Stomach smooth muscle (tissue), 2 donors: Measurements from ENCODE around the gene BATF.

Experiments used
- H3K27ac ChIP-seq: one replicate; pipeline ENCODE4 v1.7.0; 2013; ENCODE audit warnings: mild to moderate bottlenecking, low read length, inconsistent platforms
- H3K27me3 ChIP-seq, 2 donors: one replicate each; pipeline ENCODE4 v1.7.0; 2013; ENCODE audit warnings: low read length in 2 of 2; ENCODE audit not compliant: insufficient read depth in 2 of 2, control insufficient read depth in 1 of 2
- H3K36me3 ChIP-seq, 2 donors: one replicate each; pipeline ENCODE4 v1.7.0; 2013; ENCODE audit warnings: low read length in 2 of 2; ENCODE audit not compliant: control insufficient read depth in 2 of 2, insufficient read depth in 2 of 2
- H3K4me1 ChIP-seq: one replicate; pipeline ENCODE4 v1.7.0; 2013; ENCODE audit warnings: low read length; ENCODE audit not compliant: control insufficient read depth, insufficient read depth
- H3K4me3 ChIP-seq, 2 donors: one replicate each; pipeline ENCODE4 v1.7.0; 2013; ENCODE audit warnings: low read length in 2 of 2
- H3K9ac ChIP-seq, 2 donors: one replicate each; pipeline ENCODE4 v1.7.0; 2013; ENCODE audit warnings: low read length in 2 of 2, mild to moderate bottlenecking in 1 of 2
- H3K9me3 ChIP-seq, 2 donors: one replicate each; pipeline ENCODE4 v1.7.0; 2013; ENCODE audit warnings: low read length in 2 of 2; ENCODE audit not compliant: control insufficient read depth in 2 of 2
- donor health status: healthy.
- donor health status: Pancreatic carcinoma.

Gene BATF

GRCh38 chr14:75533791-75534555 is 11.7 kb downstream of the BATF start:
- no peaks in the 10 kb centered on the region for H3K27me3 ChIP-seq
- no peaks in the 10 kb centered on the region for H3K9me3 ChIP-seq
- H3K4me3 ChIP-seq, result no peak overlapping the region
- no peak overlapping the region for H3K9ac ChIP-seq
- no peaks in the 10 kb centered on the region for H3K4me1 ChIP-seq
- no peaks in the 10 kb centered on the region for H3K36me3 ChIP-seq
- H3K27ac ChIP-seq, result no peak overlapping the region

DNA sequence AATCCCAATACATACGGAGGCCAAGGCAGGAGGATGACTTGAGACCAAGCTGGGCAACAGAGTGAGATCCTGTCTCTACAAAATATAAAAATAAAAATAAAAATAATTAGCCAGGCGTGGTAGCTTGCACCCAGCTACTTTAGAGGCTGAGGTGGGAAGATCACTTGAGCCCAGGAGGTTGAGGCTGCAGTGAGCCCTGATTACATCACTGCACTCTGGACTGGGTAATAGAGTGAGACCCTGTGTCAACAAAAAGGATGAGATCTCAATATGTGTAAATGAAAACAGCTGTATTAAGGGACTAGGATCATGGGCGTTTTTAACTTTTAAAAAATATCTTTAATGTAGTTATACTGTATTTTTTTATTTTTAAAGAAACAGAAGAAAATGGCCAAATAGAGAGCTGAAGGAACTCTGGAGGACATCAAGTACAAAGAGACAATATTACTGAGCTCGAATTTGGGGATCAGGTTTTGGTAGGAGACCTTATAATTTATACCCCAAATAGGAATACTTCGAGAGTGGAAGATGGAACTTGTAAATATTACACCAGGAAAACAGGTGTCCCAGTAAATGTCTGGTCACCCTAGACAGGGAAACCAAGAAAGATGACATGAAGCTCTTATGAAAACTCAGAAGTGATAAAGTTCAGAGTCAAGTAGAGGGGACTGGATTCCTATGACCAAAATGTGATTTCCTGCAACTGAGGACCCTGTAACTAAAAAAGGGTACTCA is 13.1 kb downstream of the BATF start:
- Histone ChIP-seq H3K4me3 (no peak overlapping the region), H3K9me3 (no peaks in the 10 kb centered on the region), H3K27me3 (no peaks in the 10 kb centered on the region), H3K36me3 (no peaks in the 10 kb centered on the region), H3K9ac (no peak overlapping the region), H3K4me1 (no peaks in the 10 kb centered on the region), H3K27ac (no peak overlapping the region)

GRCh38 chr14:75537071-75537470 is 14.8 kb downstream of the BATF start:
- no peaks in the 10 kb centered on the region for H3K36me3 ChIP-seq
- no peak overlapping the region for H3K27ac ChIP-seq
- no peaks in the 10 kb centered on the region for H3K27me3 ChIP-seq
- no peaks in the 10 kb centered on the region for H3K9me3 ChIP-seq
- H3K9ac ChIP-seq, result no peak overlapping the region
- no peak overlapping the region for H3K4me3 ChIP-seq
- no peaks in the 10 kb centered on the region for H3K4me1 ChIP-seq

- H3K4me1 ChIP-seq, result peaks cover 2% of the 10 kb centered on the region
- H3K27ac ChIP-seq, result no peak overlapping the region
- no peaks in the 10 kb centered on the region for H3K27me3 ChIP-seq
- no peaks in the 10 kb centered on the region for H3K9me3 ChIP-seq
- no peaks in the 10 kb centered on the region for H3K36me3 ChIP-seq
- H3K9ac ChIP-seq, result no peak overlapping the region
- H3K4me3 ChIP-seq, result no peak overlapping the region
Observed at GRCh38 chr14:75539162-75539560, 16.9 kb downstream of the BATF start.

- H3K4me3 ChIP-seq, result no peak overlapping the region
- H3K36me3 ChIP-seq, result no peaks in the 10 kb centered on the region
- H3K4me1 ChIP-seq, result peaks cover 2% of the 10 kb centered on the region
- no peak overlapping the region for H3K9ac ChIP-seq
- H3K27ac ChIP-seq, result no peak overlapping the region
- H3K9me3 ChIP-seq, result no peaks in the 10 kb centered on the region
- H3K27me3 ChIP-seq, result no peaks in the 10 kb centered on the region
Observed at GRCh38 chr14:75539561-75540478, 17.6 kb downstream of the BATF start.

- Histone ChIP-seq H3K4me1 (peaks cover 2% of the 10 kb centered on the region), H3K27ac (no peak overlapping the region), H3K27me3 (no peaks in the 10 kb centered on the region), H3K36me3 (no peaks in the 10 kb centered on the region), H3K9ac (no peak overlapping the region), H3K4me3 (no peak overlapping the region), H3K9me3 (no peaks in the 10 kb centered on the region)
Observed at GRCh38 chr14:75540479-75540851, 18.2 kb downstream of the BATF start.

- Histone ChIP-seq H3K4me3 (no peak overlapping the region), H3K4me1 (peaks cover 2% of the 10 kb centered on the region), H3K36me3 (no peaks in the 10 kb centered on the region), H3K9ac (no peak overlapping the region), H3K27me3 (no peaks in the 10 kb centered on the region), H3K27ac (no peak overlapping the region), H3K9me3 (no peaks in the 10 kb centered on the region)
Observed at GRCh38 chr14:75542588-75543091, 20.4 kb downstream of the BATF start.

DNA sequence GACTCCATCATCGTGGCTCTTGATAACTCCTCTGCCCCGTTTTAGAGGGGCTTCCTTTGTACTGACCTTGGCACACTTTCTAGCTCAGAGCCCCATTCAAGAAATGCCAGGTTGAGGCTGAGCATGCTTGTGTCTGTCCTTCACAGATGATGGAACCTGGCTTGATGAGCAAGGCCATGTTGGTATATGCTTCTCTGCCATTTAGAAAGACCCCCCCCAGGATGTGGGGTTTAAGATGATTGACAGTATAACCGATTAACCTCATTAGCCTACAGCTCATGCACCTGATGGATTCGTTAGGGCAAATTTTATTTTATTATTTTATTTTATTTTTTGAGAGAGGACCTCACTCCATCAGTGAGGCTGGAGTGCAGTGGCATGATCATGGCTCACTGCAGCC is 21.0 kb downstream of the BATF start:
- Histone ChIP-seq H3K4me1 (peaks cover 2% of the 10 kb centered on the region), H3K9ac (no peak overlapping the region), H3K4me3 (no peak overlapping the region), H3K9me3 (no peaks in the 10 kb centered on the region), H3K36me3 (no peaks in the 10 kb centered on the region), H3K27ac (no peak overlapping the region), H3K27me3 (no peaks in the 10 kb centered on the region)

DNA sequence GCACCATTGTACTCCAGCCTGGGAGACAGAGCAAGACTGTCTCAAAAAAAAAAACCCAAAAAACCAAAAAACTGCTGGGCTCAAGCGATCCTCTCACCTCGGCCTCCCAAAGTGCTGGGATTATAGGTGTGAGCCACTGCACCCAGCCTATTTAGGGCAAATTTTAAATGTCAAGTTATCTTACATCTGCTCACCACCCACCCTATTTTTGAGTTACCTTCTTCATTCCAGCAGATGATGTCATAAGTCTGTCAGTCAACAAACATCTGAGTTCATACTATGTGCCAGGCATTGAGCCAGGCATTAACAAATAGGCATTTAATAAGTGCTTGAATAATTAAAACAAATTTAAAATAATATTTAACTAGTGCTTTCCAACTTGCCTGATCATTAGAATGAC is 21.5 kb downstream of the BATF start:
- Histone ChIP-seq H3K9ac (no peak overlapping the region), H3K4me1 (peaks cover 2% of the 10 kb centered on the region), H3K27ac (no peak overlapping the region), H3K36me3 (no peaks in the 10 kb centered on the region), H3K9me3 (no peaks in the 10 kb centered on the region), H3K27me3 (no peaks in the 10 kb centered on the region), H3K4me3 (no peak overlapping the region)

- Histone ChIP-seq H3K4me3 (no peak overlapping the region), H3K36me3 (no peaks in the 10 kb centered on the region), H3K9ac (no peak overlapping the region), H3K27me3 (no peaks in the 10 kb centered on the region), H3K27ac (no peak overlapping the region), H3K4me1 (peaks cover 2% of the 10 kb centered on the region), H3K9me3 (no peaks in the 10 kb centered on the region)
Observed at GRCh38 chr14:75545907-75546306, 23.6 kb downstream of the BATF start.
